Activated T-helper 1 cell treated with Interleukin-2 at 50 U/mL for 16 hours (primary cell): ENCODE measurements around the gene MRPS24.
"Not testable (repeated sequence)": the region's sequence is repeated elsewhere in the genome, so short reads cannot be mapped to it uniquely, and the experiment has no call there.

Experiments used
- DNase-seq: peaks from one replicate; pipeline ENCODE4 v3.0.0-alpha.2; 2020; ENCODE audit warnings: low read depth

Gene MRPS24

GRCh38 chr7:43838201-43838658, 31.1 kb downstream of the MRPS24 start:
- no peak for DNase-seq

DNA sequence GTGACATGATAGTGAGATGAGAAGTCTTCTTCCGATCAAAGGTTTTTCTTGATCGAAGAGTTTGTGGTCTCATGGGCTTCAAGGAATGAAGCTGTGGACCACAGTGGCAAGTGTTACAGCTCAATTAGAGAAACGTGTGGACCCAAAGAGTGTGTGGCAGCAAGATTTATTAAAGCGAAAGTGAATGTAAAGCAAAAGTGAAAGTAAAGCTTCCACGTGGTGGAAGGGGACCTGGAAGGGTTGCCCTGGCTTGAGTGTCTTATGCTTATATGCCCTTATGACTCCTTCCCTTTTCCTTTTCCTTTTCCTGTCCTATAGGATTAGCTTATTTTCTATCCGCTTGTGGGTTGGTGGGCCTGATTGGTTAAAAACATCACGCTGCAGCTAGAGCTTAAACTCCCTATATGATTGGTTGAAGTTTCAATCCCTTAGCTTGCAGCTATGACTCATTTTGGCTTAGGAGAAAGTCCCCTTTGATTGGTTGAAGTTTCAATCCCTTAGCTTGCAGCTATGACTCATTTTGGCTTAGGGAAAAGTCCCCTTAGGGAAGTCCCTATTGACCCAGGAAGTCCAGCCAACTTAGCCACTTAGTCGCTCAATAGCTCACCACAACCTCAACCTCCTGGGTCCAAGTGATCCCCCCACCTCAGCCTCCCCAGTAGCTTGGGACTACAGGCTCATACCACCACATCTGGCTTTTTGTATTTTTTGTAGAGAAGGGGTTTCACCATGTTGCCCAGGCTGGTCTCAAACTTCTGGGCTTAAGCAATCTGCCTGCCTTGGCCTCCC, 34.7 kb downstream of the MRPS24 start:
- no peak for DNase-seq

DNA sequence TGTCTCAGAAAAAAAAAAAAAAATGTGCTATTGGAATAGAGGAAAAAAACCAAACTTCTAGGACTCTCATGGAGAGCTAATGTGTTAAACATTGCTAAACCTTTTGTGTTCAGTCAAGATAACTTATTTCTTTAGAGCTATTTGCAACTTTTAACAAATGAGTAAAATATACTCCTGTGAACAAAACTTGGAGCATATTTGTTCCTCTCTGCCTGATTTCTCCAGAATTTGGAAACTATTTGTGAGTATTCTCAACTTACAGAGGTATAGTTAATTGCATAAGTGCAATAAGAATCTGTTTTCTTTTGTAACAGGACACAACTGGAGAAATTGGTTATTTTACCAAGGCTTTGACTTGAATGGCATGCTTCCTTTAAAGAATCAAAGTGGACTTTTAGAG, 38.4 kb downstream of the MRPS24 start:
- DNase-seq = not testable (repeated sequence)

GRCh38 chr7:43825391-43825808, 43.9 kb downstream of the MRPS24 start:
- DNase-seq = no peak

GRCh38 chr7:43824963-43825362, 44.4 kb downstream of the MRPS24 start:
- no peak for DNase-seq

GRCh38 chr7:43824513-43824912, 44.8 kb downstream of the MRPS24 start:
- not testable (repeated sequence) for DNase-seq

DNA sequence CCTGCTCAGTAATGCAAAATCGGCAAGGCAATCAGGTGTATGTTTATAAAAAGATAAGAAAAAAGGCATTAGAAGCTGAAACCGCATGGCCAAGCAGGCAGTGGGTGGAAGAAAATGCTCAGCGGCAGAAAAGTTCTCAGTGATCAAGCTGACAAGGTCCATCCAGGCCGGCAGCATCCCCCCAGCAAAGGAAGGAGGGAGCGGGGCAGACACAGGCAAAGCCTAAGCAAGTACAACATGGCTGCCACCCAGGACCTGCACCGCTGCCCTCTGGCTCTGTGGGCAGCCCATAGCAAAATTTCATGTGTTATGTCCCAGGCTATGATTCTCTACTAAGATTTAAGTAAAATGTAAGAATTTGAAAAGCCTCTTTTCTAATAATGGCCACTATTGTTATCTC, 45.4 kb downstream of the MRPS24 start:
- DNase-seq = no peak

GRCh38 chr7:43823425-43823824, 45.9 kb downstream of the MRPS24 start:
- not testable (repeated sequence) for DNase-seq
